Glutamatergic neuron (in vitro differentiated cells): Measurements from ENCODE around the gene IRF7. TPM values are rescaled to one million over a fixed set of nuclear protein-coding genes. Genes with fewer than 3 reads are reported as not detected.

Source experiments
- DNase-seq: peaks from one replicate; pipeline ENCODE4 v3.0.0; 2022
- H3K27ac Mint-ChIP-seq: one replicate; pipeline ENCODE4 v1.8.0; 2020; ENCODE audit warnings: mild to moderate bottlenecking, mixed read lengths, inconsistent platforms; ENCODE audit not compliant: unreplicated experiment
- H3K27me3 Mint-ChIP-seq: one replicate; pipeline ENCODE4 v1.8.0; 2020; ENCODE audit warnings: mild to moderate bottlenecking, moderate library complexity, mixed read lengths, inconsistent platforms; ENCODE audit not compliant: unreplicated experiment
- H3K36me3 Mint-ChIP-seq: one replicate; pipeline ENCODE4 v1.8.0; 2020; ENCODE audit warnings: mild to moderate bottlenecking, mixed read lengths, inconsistent platforms; ENCODE audit not compliant: unreplicated experiment
- H3K4me1 Mint-ChIP-seq: one replicate; pipeline ENCODE4 v1.8.0; 2020; ENCODE audit warnings: mild to moderate bottlenecking, low read depth, mixed read lengths, inconsistent platforms; ENCODE audit not compliant: unreplicated experiment
- H3K4me3 Mint-ChIP-seq: one replicate; pipeline ENCODE4 v1.8.0; 2020; ENCODE audit warnings: mild to moderate bottlenecking, mixed read lengths, inconsistent platforms; ENCODE audit not compliant: unreplicated experiment
- H3K9me3 Mint-ChIP-seq: one replicate; pipeline ENCODE4 v1.8.0; 2020; ENCODE audit warnings: mild to moderate bottlenecking, moderate library complexity, mixed read lengths, inconsistent platforms; ENCODE audit not compliant: unreplicated experiment
- total RNA-seq: library from RNA; stranded (reverse); fragmentation: NEBNext Ultra II Directional; extraction: Animal tissue kit (Norgen Biotek cat#: 25700); gene quantifications from one replicate; pipeline ENCODE4 v1.2.1, GENCODE V29; 2021; ENCODE audit not compliant: unreplicated experiment
- TF ChIP-seq, protein P1 (sequence below): fragments of 200-600 bp; sonication (generic); IDR thresholded peaks from one replicate; pipeline ENCODE4 v1.5.0; 2021; ENCODE audit not compliant: partially characterized antibody, unreplicated experiment

The IRF7 gene
- total RNA-seq, 1 donor from 2014 or later = 17.7 TPM

DNA sequence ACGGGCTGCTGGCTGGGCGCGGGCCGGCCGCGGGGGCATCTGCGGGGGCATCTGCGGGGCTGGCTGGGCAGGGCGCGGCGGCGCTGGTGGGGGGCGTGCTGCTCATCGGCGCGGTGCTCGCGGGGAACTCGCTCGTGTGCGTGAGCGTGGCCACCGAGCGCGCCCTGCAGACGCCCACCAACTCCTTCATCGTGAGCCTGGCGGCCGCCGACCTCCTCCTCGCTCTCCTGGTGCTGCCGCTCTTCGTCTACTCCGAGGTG is 21.5 kb upstream of the IRF7 start:
- DNase-seq = no peak
- Mint-ChIP-seq H3K27ac (no peak overlapping the region), H3K27me3 (peaks cover 20% of the 10 kb centered on the region), H3K9me3 (peaks cover 7% of the 10 kb centered on the region), H3K36me3 (no peaks in the 10 kb centered on the region), H3K4me1 (peaks cover 5% of the 10 kb centered on the region), H3K4me3 (peak overlapping the region; percentile 90)
- TF ChIP-seq, protein P1, sequence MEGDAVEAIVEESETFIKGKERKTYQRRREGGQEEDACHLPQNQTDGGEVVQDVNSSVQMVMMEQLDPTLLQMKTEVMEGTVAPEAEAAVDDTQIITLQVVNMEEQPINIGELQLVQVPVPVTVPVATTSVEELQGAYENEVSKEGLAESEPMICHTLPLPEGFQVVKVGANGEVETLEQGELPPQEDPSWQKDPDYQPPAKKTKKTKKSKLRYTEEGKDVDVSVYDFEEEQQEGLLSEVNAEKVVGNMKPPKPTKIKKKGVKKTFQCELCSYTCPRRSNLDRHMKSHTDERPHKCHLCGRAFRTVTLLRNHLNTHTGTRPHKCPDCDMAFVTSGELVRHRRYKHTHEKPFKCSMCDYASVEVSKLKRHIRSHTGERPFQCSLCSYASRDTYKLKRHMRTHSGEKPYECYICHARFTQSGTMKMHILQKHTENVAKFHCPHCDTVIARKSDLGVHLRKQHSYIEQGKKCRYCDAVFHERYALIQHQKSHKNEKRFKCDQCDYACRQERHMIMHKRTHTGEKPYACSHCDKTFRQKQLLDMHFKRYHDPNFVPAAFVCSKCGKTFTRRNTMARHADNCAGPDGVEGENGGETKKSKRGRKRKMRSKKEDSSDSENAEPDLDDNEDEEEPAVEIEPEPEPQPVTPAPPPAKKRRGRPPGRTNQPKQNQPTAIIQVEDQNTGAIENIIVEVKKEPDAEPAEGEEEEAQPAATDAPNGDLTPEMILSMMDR = no peak

DNA sequence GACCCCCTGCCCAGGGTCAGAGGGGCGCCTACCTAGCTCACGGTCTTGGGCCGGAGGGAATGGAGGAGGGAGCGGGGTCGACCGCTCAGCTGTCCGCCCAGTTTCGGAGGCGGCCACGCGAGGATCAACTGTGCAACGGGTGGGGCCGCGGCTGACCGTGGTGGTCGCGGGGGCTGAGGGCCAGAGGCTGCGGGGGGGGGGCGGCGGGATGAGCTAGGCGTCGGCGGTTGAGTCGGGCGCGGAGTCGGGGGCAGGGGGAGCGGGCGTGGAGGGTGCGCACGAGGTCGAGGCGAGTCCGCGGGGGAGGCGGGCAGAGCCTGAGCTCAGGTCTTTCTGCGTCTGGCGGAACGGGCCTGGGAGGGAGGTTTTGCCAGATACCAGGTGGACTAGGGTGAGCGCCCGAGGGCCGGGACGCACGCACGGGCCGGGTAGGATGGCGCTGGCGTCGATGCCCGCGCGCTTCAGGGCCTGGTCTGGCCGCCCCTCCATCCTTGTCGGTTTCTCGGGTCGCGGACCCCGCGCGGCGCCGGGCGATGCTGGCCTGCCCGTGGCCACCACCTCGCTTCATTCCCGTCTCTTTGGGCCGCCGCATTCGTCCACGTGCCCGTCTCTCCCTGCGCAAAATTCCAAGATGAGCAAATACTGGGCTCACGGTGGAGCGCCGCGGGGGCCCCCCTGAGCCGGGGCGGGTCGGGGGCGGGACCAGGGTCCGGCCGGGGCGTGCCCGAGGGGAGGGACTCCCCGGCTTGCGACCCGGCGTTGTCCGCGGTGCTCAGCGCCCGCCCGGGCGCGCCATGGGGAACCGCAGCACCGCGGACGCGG is 21.0 kb upstream of the IRF7 start, which contains the start of gene DRD4:
DRD4 (plus strand) TSS at position 759 of the 822 bp plus-strand sequence; CDS start at position 795, 36 bp downstream.
- peaks cover 7% of the 10 kb centered on the region for H3K9me3 Mint-ChIP-seq
- H3K4me1 Mint-ChIP-seq = peaks cover 5% of the 10 kb centered on the region
- peaks cover 20% of the 10 kb centered on the region for H3K27me3 Mint-ChIP-seq
- no peak for DNase-seq
- TF ChIP-seq, protein P1 = no peak
- peak within 1 kb of the TSS; percentile 62 for H3K27ac Mint-ChIP-seq
- no peaks in the 10 kb centered on the region for H3K36me3 Mint-ChIP-seq
- H3K4me3 Mint-ChIP-seq = peak within 1 kb of the TSS; percentile 90

DNA sequence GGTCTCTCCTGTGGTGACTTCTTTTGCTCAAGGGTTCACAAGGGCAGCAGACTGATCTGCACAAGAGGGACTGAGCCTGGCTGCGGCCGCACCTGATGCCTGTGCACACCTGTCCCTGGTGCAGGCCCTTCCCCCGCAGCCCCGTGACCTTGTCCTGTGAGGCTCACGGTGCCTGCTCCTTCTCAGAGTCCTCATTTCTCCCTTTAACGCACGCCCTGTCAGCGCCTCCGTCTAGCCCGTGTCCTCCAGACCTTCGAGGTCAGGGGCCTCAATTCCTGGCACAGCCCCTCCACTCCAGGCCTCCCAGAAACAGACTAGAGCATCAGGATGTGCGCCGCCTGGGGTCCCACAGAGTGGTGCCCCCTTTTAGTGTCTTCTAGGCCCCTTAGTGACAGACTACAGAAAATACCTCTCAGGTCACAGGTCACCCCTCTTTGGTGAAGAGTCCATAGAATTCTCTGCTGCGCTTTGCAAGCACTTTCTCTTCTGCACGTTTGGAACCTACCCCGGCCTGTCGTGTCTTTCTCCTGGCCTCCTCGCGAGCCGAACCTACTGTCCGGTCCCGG is 20.3 kb upstream of the IRF7 start:
- Mint-ChIP-seq H3K36me3 (no peaks in the 10 kb centered on the region), H3K27me3 (peaks cover 20% of the 10 kb centered on the region), H3K27ac (no peak overlapping the region), H3K4me1 (peaks cover 5% of the 10 kb centered on the region), H3K4me3 (no peak overlapping the region), H3K9me3 (peaks cover 7% of the 10 kb centered on the region)
- DNase-seq = no peak
- TF ChIP-seq, protein P1 = no peak

DNA sequence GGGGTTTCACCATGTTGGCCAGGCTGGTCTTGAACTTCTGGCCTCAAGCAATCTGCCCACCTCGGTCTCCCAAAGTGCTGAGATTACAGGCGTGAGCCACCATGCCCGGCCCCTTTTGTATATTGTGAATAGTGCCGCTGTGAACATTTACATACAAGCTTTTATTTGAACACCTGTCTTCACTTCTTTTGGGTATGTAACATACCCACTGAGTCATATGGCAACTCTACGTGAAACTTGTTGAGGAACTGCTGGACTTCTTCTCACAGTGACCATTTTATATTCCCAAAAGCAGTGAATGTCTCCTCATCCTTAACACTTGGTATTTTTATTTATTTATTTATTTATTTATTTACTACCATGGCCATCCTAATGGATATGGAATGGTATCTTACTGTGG is 15.1 kb upstream of the IRF7 start:
- no peak overlapping the region for H3K4me3 Mint-ChIP-seq
- H3K9me3 Mint-ChIP-seq = peaks cover 8% of the 10 kb centered on the region
- peaks cover 13% of the 10 kb centered on the region for H3K27me3 Mint-ChIP-seq
- no peak for DNase-seq
- TF ChIP-seq, protein P1 = no peak
- H3K36me3 Mint-ChIP-seq = peaks cover 5% of the 10 kb centered on the region
- H3K27ac Mint-ChIP-seq = no peak overlapping the region
- peaks cover 15% of the 10 kb centered on the region for H3K4me1 Mint-ChIP-seq

- Mint-ChIP-seq H3K4me3 (peak overlapping the region; percentile 1), H3K9me3 (peaks cover 8% of the 10 kb centered on the region), H3K27me3 (peaks cover 12% of the 10 kb centered on the region), H3K27ac (no peak overlapping the region), H3K4me1 (peaks cover 15% of the 10 kb centered on the region), H3K36me3 (peaks cover 5% of the 10 kb centered on the region)
- TF ChIP-seq, protein P1 = no peak
- no peak for DNase-seq
These were observed 13.5 kb upstream of the IRF7 start for GRCh38 chr11:629237-629583.
